GM21786 (cell line): ENCODE results near the gene PPM1E.

Experiments
- ATAC-seq: cut with Tn5 transposase; IDR thresholded peaks from one replicate; pipeline ENCODE4 v1.9.1; 2021; ENCODE audit not compliant: unreplicated experiment

PPM1E gene

DNA sequence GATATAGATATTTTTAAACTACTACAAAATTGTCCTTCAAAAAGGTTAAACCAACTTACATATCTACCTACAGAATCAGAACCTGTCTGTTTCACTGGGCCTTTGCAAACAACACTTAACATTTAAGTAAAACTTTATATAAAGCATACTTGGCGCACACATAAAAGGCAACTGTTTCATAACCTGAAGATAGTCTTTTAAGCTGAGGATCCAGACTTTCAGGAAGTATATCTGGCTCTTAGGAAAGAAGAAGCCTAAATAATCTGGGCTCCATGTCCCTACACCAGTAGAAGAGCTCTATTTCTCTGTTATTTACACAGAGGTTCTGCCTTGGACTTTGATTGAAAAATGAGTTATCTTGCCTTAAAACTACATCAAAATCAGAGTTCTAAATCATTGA, 275.2 kb downstream of the PPM1E start:
- no peak for ATAC-seq
